A673 (cell line): ENCODE data around the gene POU2AF1. TPM values are rescaled to one million over a fixed set of nuclear protein-coding genes. Genes with fewer than 3 reads are reported as not detected.

ENCODE experiments used
- BruUV-seq: library from RNA; stranded (reverse); fragments of 400-500 nt; replicated peaks from 2 replicates; lab custom pipeline; 2021; lab: Mats Ljungman, UMichigan
- CTCF ChIA-PET: fragments of 300-600 bp; sonication (Branson Sonifier 250); formaldehyde crosslinking; loops from one replicate; lab custom pipeline; 2022; ENCODE audit warnings: antibody characterized with exemption; lab: Charles Lee
- POLR2A ChIA-PET: fragments of 300-600 bp; sonication (Branson Sonifier 250); formaldehyde crosslinking; loops from one replicate; lab custom pipeline; 2022; ENCODE audit warnings: antibody characterized with exemption; ENCODE audit not compliant: low non-redundant PET; lab: Charles Lee
- DNase-seq: peaks from one replicate; pipeline ENCODE4 v3.0.0-alpha.2; 2015; ENCODE audit warnings: low spot score
- H3K27ac ChIP-seq: fragments of 200-600 bp; sonication (generic); 2 replicates; pipeline ENCODE4 v1.5.1; 2016; ENCODE audit warnings: mixed run types, low read depth, mild to moderate bottlenecking, mixed read lengths, antibody characterized with exemption, low read length; ENCODE audit not compliant: poor library complexity, severe bottlenecking
- H3K27me3 ChIP-seq: fragments of 200-600 bp; sonication (generic); replicated peaks from 2 replicates; pipeline ENCODE4 v1.6.1; 2017; ENCODE audit warnings: mixed run types, low read depth, mild to moderate bottlenecking, mixed read lengths, antibody characterized with exemption, low read length; ENCODE audit not compliant: insufficient read depth, poor library complexity
- H3K36me3 ChIP-seq: fragments of 200-600 bp; sonication (generic); 2 replicates; pipeline ENCODE4 v1.6.1; 2016; ENCODE audit warnings: mixed run types, mild to moderate bottlenecking, mixed read lengths, antibody characterized with exemption, low read length; ENCODE audit not compliant: insufficient read depth, poor library complexity, severe bottlenecking
- H3K4me1 ChIP-seq: fragments of 200-600 bp; sonication (generic); 2 replicates; pipeline ENCODE4 v1.6.1; 2017; ENCODE audit warnings: mixed run types, mild to moderate bottlenecking, mixed read lengths, antibody characterized with exemption, low read length; ENCODE audit not compliant: insufficient read depth, poor library complexity, severe bottlenecking
- H3K4me3 ChIP-seq: fragments of 200-600 bp; sonication (generic); 2 replicates; pipeline ENCODE4 v1.5.1; 2016; ENCODE audit warnings: low read depth, mixed run types, mild to moderate bottlenecking, mixed read lengths, low read length; ENCODE audit not compliant: poor library complexity, severe bottlenecking
- H3K9me3 ChIP-seq: fragments of 200-600 bp; sonication (generic); 2 replicates; pipeline ENCODE4 v1.6.1; 2016; ENCODE audit warnings: mixed run types, low read depth, mild to moderate bottlenecking, mixed read lengths, antibody characterized with exemption, low read length; ENCODE audit not compliant: poor library complexity, severe bottlenecking
- CTCF ChIP-seq: fragments of 300-800, 200-600 bp; sonication (generic); conservative IDR thresholded peaks from 2 replicates; pipeline ENCODE4 v1.5.1; 2017; ENCODE audit warnings: low read depth, mild to moderate bottlenecking, antibody characterized with exemption, low read length, moderate library complexity, mixed read lengths
- EZH2 ChIP-seq: fragments of 200-600 bp; sonication (generic); IDR thresholded peaks from 2 replicates; pipeline ENCODE4 v1.6.1; 2017; ENCODE audit warnings: borderline replicate concordance, low read depth, mild to moderate bottlenecking, mixed read lengths, antibody characterized with exemption, low read length; ENCODE audit not compliant: poor library complexity, severe bottlenecking
- intact Hi-C: fragments of 100-400 bp; cut with micrococcal nuclease; formaldehyde crosslinking; loops from one replicate; pipeline ENCODE4 v1.10.0; 2022; ENCODE audit not compliant: unreplicated experiment
- total RNA-seq: library from RNA; stranded (reverse); gene quantifications from 2 replicates; pipeline ENCODE4 v1.2.3, GENCODE V29; 2021

POU2AF1 gene
- total RNA-seq, 1 experiment from 2014 or later = not detected

GRCh38 chr11:111350811-111351210, 28.3 kb downstream of the POU2AF1 start:
- TF ChIP-seq CTCF = no peak
- TF ChIP-seq EZH2 = no peak
- ChIA-PET POLR2A (no interaction called here), CTCF (no interaction called here)
- peaks cover 18% of the 10 kb centered on the region for H3K4me1 ChIP-seq
- no peak overlapping the region for H3K4me3 ChIP-seq
- no TSS peak for BruUV-seq
- intact Hi-C loops = no loop called here
- no peaks in the 10 kb centered on the region for H3K9me3 ChIP-seq
- H3K36me3 ChIP-seq = no peaks in the 10 kb centered on the region
- no peak for DNase-seq
- no peak overlapping the region for H3K27ac ChIP-seq
- H3K27me3 ChIP-seq = no peaks in the 10 kb centered on the region

- H3K4me1 ChIP-seq = peaks cover 6% of the 10 kb centered on the region
- H3K36me3 ChIP-seq = no peaks in the 10 kb centered on the region
- no peak for TF ChIP-seq EZH2
- no peaks in the 10 kb centered on the region for H3K27me3 ChIP-seq
- H3K9me3 ChIP-seq = no peaks in the 10 kb centered on the region
- H3K27ac ChIP-seq = no peak overlapping the region
- ChIA-PET POLR2A (no interaction called here), CTCF (no interaction called here)
- no peak for DNase-seq
- no peak overlapping the region for H3K4me3 ChIP-seq
- intact Hi-C loops = no loop called here
- BruUV-seq = no TSS peak
Measured at GRCh38 chr11:111349191-111349695, 29.8 kb downstream of the POU2AF1 start.

- intact Hi-C loops = no loop called here
- H3K27me3 ChIP-seq = no peaks in the 10 kb centered on the region
- H3K36me3 ChIP-seq = no peaks in the 10 kb centered on the region
- no peak for TF ChIP-seq EZH2
- TF ChIP-seq CTCF = no peak
- ChIA-PET CTCF (no interaction called here), POLR2A (no interaction called here)
- DNase-seq = no peak
- no peak overlapping the region for H3K4me3 ChIP-seq
- H3K4me1 ChIP-seq = peaks cover 6% of the 10 kb centered on the region
- H3K27ac ChIP-seq = no peak overlapping the region
- no peaks in the 10 kb centered on the region for H3K9me3 ChIP-seq
- BruUV-seq = no TSS peak
Measured at GRCh38 chr11:111348147-111348546, 30.9 kb downstream of the POU2AF1 start.

GRCh38 chr11:111347723-111348115, 31.4 kb downstream of the POU2AF1 start:
- TF ChIP-seq EZH2 (no peak), CTCF (no peak)
- Histone ChIP-seq H3K4me3 (no peak overlapping the region), H3K4me1 (peaks cover 7% of the 10 kb centered on the region), H3K27ac (no peak overlapping the region), H3K9me3 (no peaks in the 10 kb centered on the region), H3K27me3 (no peaks in the 10 kb centered on the region), H3K36me3 (no peaks in the 10 kb centered on the region)
- DNase-seq = peak; percentile 48
- BruUV-seq = no TSS peak
- ChIA-PET CTCF (no interaction called here), POLR2A (no interaction called here)
- intact Hi-C loops = no loop called here
